ENCODE data around the gene USHBP1. TPM values are rescaled to one million over a fixed set of nuclear protein-coding genes. Genes with fewer than 3 reads are reported as not detected.

The USHBP1 gene
- total and polyA plus RNA-seq, 2 donors (not counting 1 experiment from before 2014, with no cell fraction given): 0.39 TPM; not detected in 1

- Histone ChIP-seq H3K9ac (ENCODE audit: low read length) (no peak overlapping the region), H3K4me2 (replicated peaks; ENCODE audit: low read depth, low read length, poor library complexity, severe bottlenecking) (no peak overlapping the region), H3K4me3 (ENCODE audit: control extremely low read depth in 1 of 5, extremely low read depth in 1 of 5, insufficient read depth in 1 of 5, low read depth in 2 of 5, low read length in 4 of 5) (no peak overlapping the region), H4K20me1 (ENCODE audit: control insufficient read depth, insufficient read depth, low read length, poor library complexity, severe bottlenecking) (no peaks in the 10 kb centered on the region), H3K27ac (ENCODE audit: low read length in 2 of 2) (no peak overlapping the region), H2AFZ (ENCODE audit: insufficient read depth, low read depth, low read length, poor library complexity, severe bottlenecking) (no peak overlapping the region), H3K79me2 (ENCODE audit: control insufficient read depth, insufficient read depth, low read length) (no peaks in the 10 kb centered on the region), H3K27me3 (replicated peaks in 1 of 4; ENCODE audit: control extremely low read depth in 1 of 4, control insufficient read depth in 3 of 4, insufficient read depth in 4 of 4, low read length in 3 of 4) (no peaks in the 10 kb centered on the region), H3K36me3 (replicated peaks in 1 of 2; ENCODE audit: control extremely low read depth in 1 of 2, control insufficient read depth in 1 of 2, extremely low read depth in 1 of 2, insufficient read depth in 2 of 2, low read length in 1 of 2) (no peaks in the 10 kb centered on the region), H3K4me1 (ENCODE audit: control insufficient read depth in 2 of 2, insufficient read depth in 2 of 2, low read length in 2 of 2) (peaks cover 5 to 10% of the 10 kb centered on the region in 2 donors), H3K9me3 (ENCODE audit: control extremely low read depth in 1 of 3, control insufficient read depth in 2 of 3, insufficient read depth in 1 of 3, low read length in 2 of 3) (no peaks in the 10 kb centered on the region)
- no peak for TF ChIP-seq CTCF (IDR thresholded peaks at IDR 0.05)
- Mint-ChIP-seq H3K4me1 (peaks cover 8% of the 10 kb centered on the region), H3K4me3 (no peak overlapping the region), H3K27ac (no peak overlapping the region), H3K9me3 (ENCODE audit: insufficient read depth) (no peaks in the 10 kb centered on the region), H3K27me3 (no peaks in the 10 kb centered on the region)
- CTCF ChIA-PET: interaction anchor here (0.8 to 2.0 kb wide), 3 partner anchors 10 to 15 kb away, joined by 3 to 7 read pairs (median 6); no protein-coding TSS in a partner anchor
- intact Hi-C loops (cut with micrococcal nuclease): no loop called here
- ATAC-seq (ENCODE audit: low read depth): no peak
- DNase-seq: no peak
- POLR2A ChIA-PET: no interaction called here
- WGBS (ENCODE audit: insufficient coverage): 92% methylated on average over 15 of the region's 15 CpGs
These were observed 14.5 kb downstream of the USHBP1 start for GRCh38 chr19:17249887-17250548.

GRCh38 chr19:17248011-17248776 is 16.4 kb downstream of the USHBP1 start:
- Histone ChIP-seq H3K27ac (ENCODE audit: low read length in 2 of 2) (no peak overlapping the region), H3K4me3 (ENCODE audit: control extremely low read depth in 1 of 5, extremely low read depth in 1 of 5, insufficient read depth in 1 of 5, low read depth in 2 of 5, low read length in 4 of 5) (no peak overlapping the region), H3K9ac (ENCODE audit: low read length) (no peak overlapping the region), H3K36me3 (replicated peaks in 1 of 2; ENCODE audit: control extremely low read depth in 1 of 2, control insufficient read depth in 1 of 2, extremely low read depth in 1 of 2, insufficient read depth in 2 of 2, low read length in 1 of 2) (no peaks in the 10 kb centered on the region), H4K20me1 (ENCODE audit: control insufficient read depth, insufficient read depth, low read length, poor library complexity, severe bottlenecking) (no peaks in the 10 kb centered on the region), H3K9me3 (ENCODE audit: control extremely low read depth in 1 of 3, control insufficient read depth in 2 of 3, insufficient read depth in 1 of 3, low read length in 2 of 3) (no peaks in the 10 kb centered on the region), H3K79me2 (ENCODE audit: control insufficient read depth, insufficient read depth, low read length) (no peaks in the 10 kb centered on the region), H2AFZ (ENCODE audit: insufficient read depth, low read depth, low read length, poor library complexity, severe bottlenecking) (no peak overlapping the region), H3K4me1 (ENCODE audit: control insufficient read depth in 2 of 2, insufficient read depth in 2 of 2, low read length in 2 of 2) (peaks cover 5 to 21% of the 10 kb centered on the region in 2 donors), H3K4me2 (replicated peaks; ENCODE audit: low read depth, low read length, poor library complexity, severe bottlenecking) (no peak overlapping the region), H3K27me3 (replicated peaks in 1 of 4; ENCODE audit: control extremely low read depth in 1 of 4, control insufficient read depth in 3 of 4, insufficient read depth in 4 of 4, low read length in 3 of 4) (no peaks in the 10 kb centered on the region)
- peaks cover 18% of the 10 kb centered on the region for H3K4me1 Mint-ChIP-seq
- H3K4me3 Mint-ChIP-seq: no peak overlapping the region
- TF ChIP-seq EZH2 (IDR thresholded peaks at IDR 0.05; ENCODE audit: borderline replicate concordance, insufficient read depth, low read depth, low read length, poor library complexity, severe bottlenecking) (no peak), CTCF (IDR thresholded peaks at IDR 0.05) (no peak)
- ATAC-seq (ENCODE audit: low read depth): no peak
- intact Hi-C loops (cut with micrococcal nuclease): no loop called here
- ChIA-PET POLR2A (no interaction called here), CTCF (interaction anchor here (0.6 to 2.0 kb wide), 5 partner anchors 10 to 35 kb away, joined by 3 to 7 read pairs (median 4); no protein-coding TSS in a partner anchor)
- no peak overlapping the region for H3K27ac Mint-ChIP-seq
- WGBS (ENCODE audit: insufficient coverage): 94% methylated on average over 19 of the region's 21 CpGs
- H3K9me3 Mint-ChIP-seq (ENCODE audit: insufficient read depth): no peaks in the 10 kb centered on the region
- H3K27me3 Mint-ChIP-seq: no peaks in the 10 kb centered on the region
- no peak for DNase-seq

All from B cell (primary cell).